Ishikawa (cell line): ENCODE data around the gene PROS1.
A peak's percentile ranks its signal among the peaks of the same experiment; 100 is the strongest.

Experiments used
- CEBPB ChIP-seq: IDR thresholded peaks from 2 replicates; pipeline ENCODE4 v1.6.1; 2012
- CREB1 ChIP-seq: IDR thresholded peaks from 2 replicates; pipeline ENCODE4 v1.6.1; 2012; ENCODE audit warnings: low read depth
- EGR1 ChIP-seq: IDR thresholded peaks from 2 replicates; pipeline ENCODE4 v1.6.1; 2012
- EP300 ChIP-seq: IDR thresholded peaks from 2 replicates; pipeline ENCODE4 v1.6.1; 2012; ENCODE audit warnings: borderline replicate concordance
- FOXM1 ChIP-seq: IDR thresholded peaks from 2 replicates; pipeline ENCODE4 v1.6.1; 2012; ENCODE audit warnings: low read depth, borderline replicate concordance
- NFIC ChIP-seq: IDR thresholded peaks from 2 replicates; pipeline ENCODE4 v1.6.1; 2012
- RAD21 ChIP-seq: IDR thresholded peaks from 2 replicates; pipeline ENCODE4 v1.6.1; 2012; ENCODE audit warnings: low read depth
- TAF1 ChIP-seq: IDR thresholded peaks from 2 replicates; pipeline ENCODE4 v1.6.1; 2012; ENCODE audit warnings: low read depth, mild to moderate bottlenecking
- TCF12 ChIP-seq: IDR thresholded peaks from 2 replicates; pipeline ENCODE4 v1.6.1; 2012; ENCODE audit warnings: low read depth
- TEAD4 ChIP-seq: IDR thresholded peaks from 2 replicates; pipeline ENCODE4 v1.6.1; 2012
- USF1 ChIP-seq: IDR thresholded peaks from 2 replicates; pipeline ENCODE4 v1.6.1; 2012
- YY1 ChIP-seq: IDR thresholded peaks from 2 replicates; pipeline ENCODE4 v1.6.1; 2012; ENCODE audit warnings: low read depth
- ZBTB7A ChIP-seq: IDR thresholded peaks from 2 replicates; pipeline ENCODE4 v1.6.1; 2012; ENCODE audit warnings: low read depth
- TF ChIP-seq, protein P1 (sequence below): IDR thresholded peaks from 2 replicates; pipeline ENCODE4 v1.6.1; 2012
- TF ChIP-seq, protein P2 (sequence below): IDR thresholded peaks from 2 replicates; pipeline ENCODE4 v1.6.1; 2012; ENCODE audit warnings: low read depth, mild to moderate bottlenecking

Gene PROS1

DNA sequence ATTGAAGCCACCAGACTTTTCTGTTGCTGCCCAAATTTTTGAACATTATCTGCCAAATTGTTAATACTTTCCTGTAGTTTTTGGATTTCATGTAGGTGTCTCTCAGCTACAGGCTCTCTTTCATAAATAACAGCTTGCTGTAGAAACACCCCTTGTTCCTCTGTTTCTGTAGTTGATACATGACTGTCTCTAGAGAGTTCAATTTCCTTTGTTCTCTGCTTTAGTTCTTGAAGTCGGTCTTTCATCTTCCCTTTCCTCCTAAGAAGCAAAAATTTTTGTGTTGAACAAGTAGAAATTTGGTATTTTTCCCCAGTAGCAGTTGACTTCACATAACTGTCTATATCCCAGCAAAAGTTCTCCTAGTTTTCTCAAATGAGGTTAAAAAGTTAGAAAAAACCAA lies 41.3 kb upstream of the PROS1 start:
- TF ChIP-seq CEBPB (no peak), USF1 (no peak), TAF1 (no peak), RAD21 (no peak), YY1 (no peak), TCF12 (no peak), TEAD4 (no peak), FOXM1 (no peak), EP300 (no peak), EGR1 (no peak)
- TF ChIP-seq, protein P1, sequence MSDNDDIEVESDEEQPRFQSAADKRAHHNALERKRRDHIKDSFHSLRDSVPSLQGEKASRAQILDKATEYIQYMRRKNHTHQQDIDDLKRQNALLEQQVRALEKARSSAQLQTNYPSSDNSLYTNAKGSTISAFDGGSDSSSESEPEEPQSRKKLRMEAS: no peak

GRCh38 chr3:94012185-94012584 lies 38.5 kb upstream of the PROS1 start:
- no peak for TF ChIP-seq TEAD4
- TF ChIP-seq CREB1: no peak
- TF ChIP-seq NFIC: no peak
- no peak for TF ChIP-seq ZBTB7A
- TF ChIP-seq CEBPB: no peak
- no peak for TF ChIP-seq USF1
- TF ChIP-seq TCF12: no peak
- TF ChIP-seq RAD21: no peak
- TF ChIP-seq, protein P1: no peak

DNA sequence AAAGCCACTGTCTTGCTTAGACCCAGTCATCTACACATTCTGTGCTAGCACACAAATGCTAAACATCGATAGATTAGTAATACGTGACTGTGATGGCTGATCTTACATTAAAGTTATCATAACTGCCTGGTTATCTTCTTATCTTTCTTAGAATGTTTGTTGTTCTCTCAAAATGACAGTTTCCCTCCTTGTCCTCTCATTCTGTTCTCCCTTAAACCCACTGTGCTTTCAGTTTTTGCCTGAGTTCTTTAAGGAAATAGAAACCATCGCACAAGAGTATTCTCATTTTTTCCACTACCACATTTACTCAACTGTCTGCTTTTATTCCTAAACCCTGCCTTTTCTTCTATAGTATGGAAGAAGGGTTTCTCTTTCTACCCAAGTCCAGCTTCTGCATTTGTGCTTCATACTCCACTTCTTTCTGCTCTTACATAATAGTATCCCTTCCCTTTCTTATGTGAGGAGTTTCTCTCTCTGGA lies 37.6 kb upstream of the PROS1 start:
- TF ChIP-seq NFIC: no peak
- no peak for TF ChIP-seq TEAD4
- no peak for TF ChIP-seq EP300
- no peak for TF ChIP-seq CEBPB
- no peak for TF ChIP-seq USF1
- no peak for TF ChIP-seq RAD21
- TF ChIP-seq, protein P1: no peak
- no peak for TF ChIP-seq CREB1
- no peak for TF ChIP-seq TAF1
- TF ChIP-seq TCF12: no peak
- no peak for TF ChIP-seq ZBTB7A
- TF ChIP-seq FOXM1: no peak
- TF ChIP-seq EGR1: no peak
- no peak for TF ChIP-seq YY1

DNA sequence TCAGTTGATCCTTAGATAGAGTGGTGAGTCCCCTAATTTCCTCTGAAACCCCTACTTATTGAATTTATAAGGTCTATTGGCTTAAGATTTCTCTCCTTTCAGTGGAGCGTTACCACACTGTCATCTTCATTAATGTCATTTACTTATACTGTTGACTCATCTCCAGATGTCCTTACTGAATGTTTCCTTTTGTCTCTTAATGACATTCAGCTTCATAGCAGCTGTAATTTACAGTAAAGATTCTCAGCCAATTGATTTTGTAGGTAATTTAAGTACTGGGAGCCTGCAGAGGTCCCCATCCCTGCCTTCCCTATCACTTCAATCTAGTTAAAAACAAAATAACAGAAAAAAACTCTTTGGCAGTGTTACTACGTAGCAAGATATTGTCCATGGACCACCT lies 35.9 kb upstream of the PROS1 start:
- TF ChIP-seq, protein P1: no peak
- TF ChIP-seq USF1 (no peak), EP300 (no peak), RAD21 (no peak), CREB1 (no peak), CEBPB (no peak), TEAD4 (no peak), EGR1 (no peak), TCF12 (no peak), TAF1 (no peak), YY1 (no peak)

DNA sequence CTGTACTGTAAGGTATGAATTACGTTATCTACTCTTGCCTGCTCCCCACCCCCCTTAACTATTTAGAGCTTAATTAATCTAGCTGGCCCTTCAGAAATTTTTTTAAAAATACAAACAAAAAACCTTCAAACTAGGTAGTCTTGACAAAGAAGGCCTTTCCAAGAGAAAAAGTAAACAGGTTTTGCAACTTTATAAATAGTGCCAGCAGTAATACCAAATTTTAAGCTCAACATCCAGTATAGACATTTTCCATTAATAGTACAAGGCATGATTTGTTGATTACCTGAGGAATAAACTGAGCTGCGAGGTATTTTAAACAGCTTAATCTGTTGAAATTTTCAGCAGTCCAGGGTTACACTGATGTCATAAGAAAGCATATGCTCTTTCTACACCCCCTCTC lies 34.6 kb upstream of the PROS1 start:
- no peak for TF ChIP-seq NFIC
- no peak for TF ChIP-seq YY1
- TF ChIP-seq EP300: no peak
- no peak for TF ChIP-seq USF1
- TF ChIP-seq TEAD4: no peak
- no peak for TF ChIP-seq RAD21
- TF ChIP-seq FOXM1: no peak

DNA sequence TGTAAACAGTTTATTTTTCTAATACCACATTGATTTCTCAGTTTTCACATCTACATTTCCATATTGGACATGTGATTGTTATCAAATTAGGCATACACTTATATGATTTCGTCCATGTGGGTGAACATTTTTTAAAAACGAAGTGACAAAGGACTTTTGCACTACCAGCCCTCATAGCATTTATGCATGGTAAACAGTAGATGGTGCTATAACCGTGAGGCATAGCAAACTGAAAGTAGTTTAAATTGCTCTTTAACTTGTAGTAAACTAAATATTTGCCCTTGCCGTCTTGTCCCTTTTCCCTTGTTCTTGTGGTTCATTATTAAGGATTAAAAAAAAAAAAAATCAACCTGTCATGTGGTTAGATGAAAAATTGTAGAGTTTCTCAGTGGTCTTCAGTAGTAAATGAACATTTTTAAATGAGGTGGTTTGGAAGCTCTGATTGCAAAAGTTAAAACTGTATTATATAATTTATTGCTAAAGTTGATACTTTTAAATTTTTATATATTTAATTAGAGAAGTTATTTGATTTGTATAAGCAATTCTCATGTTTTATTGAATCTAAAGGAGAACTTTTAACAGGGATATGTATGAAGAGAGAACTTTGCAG lies 30.7 kb upstream of the PROS1 start:
- no peak for TF ChIP-seq NFIC
- TF ChIP-seq EP300: no peak
- TF ChIP-seq RAD21: peak; percentile 75
- no peak for TF ChIP-seq FOXM1

GRCh38 chr3:94001827-94002495 lies 28.3 kb upstream of the PROS1 start:
- no peak for TF ChIP-seq ZBTB7A
- no peak for TF ChIP-seq CREB1
- TF ChIP-seq TCF12: no peak
- TF ChIP-seq NFIC: no peak
- TF ChIP-seq EGR1: no peak
- TF ChIP-seq FOXM1: no peak
- no peak for TF ChIP-seq RAD21
- no peak for TF ChIP-seq YY1
- TF ChIP-seq, protein P2, sequence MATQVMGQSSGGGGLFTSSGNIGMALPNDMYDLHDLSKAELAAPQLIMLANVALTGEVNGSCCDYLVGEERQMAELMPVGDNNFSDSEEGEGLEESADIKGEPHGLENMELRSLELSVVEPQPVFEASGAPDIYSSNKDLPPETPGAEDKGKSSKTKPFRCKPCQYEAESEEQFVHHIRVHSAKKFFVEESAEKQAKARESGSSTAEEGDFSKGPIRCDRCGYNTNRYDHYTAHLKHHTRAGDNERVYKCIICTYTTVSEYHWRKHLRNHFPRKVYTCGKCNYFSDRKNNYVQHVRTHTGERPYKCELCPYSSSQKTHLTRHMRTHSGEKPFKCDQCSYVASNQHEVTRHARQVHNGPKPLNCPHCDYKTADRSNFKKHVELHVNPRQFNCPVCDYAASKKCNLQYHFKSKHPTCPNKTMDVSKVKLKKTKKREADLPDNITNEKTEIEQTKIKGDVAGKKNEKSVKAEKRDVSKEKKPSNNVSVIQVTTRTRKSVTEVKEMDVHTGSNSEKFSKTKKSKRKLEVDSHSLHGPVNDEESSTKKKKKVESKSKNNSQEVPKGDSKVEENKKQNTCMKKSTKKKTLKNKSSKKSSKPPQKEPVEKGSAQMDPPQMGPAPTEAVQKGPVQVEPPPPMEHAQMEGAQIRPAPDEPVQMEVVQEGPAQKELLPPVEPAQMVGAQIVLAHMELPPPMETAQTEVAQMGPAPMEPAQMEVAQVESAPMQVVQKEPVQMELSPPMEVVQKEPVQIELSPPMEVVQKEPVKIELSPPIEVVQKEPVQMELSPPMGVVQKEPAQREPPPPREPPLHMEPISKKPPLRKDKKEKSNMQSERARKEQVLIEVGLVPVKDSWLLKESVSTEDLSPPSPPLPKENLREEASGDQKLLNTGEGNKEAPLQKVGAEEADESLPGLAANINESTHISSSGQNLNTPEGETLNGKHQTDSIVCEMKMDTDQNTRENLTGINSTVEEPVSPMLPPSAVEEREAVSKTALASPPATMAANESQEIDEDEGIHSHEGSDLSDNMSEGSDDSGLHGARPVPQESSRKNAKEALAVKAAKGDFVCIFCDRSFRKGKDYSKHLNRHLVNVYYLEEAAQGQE: no peak
- no peak for TF ChIP-seq EP300
- no peak for TF ChIP-seq TAF1
- TF ChIP-seq CEBPB: no peak
